Activated gamma-delta T cell (primary cell): ENCODE results near the gene NEDD4.
"Not testable (repeated sequence)": the region's sequence is repeated elsewhere in the genome, so short reads cannot be mapped to it uniquely, and the experiment has no call there.

Source experiments
- DNase-seq: peaks from one replicate; lab custom pipeline; 2025; lab: John Stamatoyannopoulos, UW

Gene NEDD4

GRCh38 chr15:55958349-55958748 is 35.1 kb downstream of the NEDD4 start:
- no peak for DNase-seq

DNA sequence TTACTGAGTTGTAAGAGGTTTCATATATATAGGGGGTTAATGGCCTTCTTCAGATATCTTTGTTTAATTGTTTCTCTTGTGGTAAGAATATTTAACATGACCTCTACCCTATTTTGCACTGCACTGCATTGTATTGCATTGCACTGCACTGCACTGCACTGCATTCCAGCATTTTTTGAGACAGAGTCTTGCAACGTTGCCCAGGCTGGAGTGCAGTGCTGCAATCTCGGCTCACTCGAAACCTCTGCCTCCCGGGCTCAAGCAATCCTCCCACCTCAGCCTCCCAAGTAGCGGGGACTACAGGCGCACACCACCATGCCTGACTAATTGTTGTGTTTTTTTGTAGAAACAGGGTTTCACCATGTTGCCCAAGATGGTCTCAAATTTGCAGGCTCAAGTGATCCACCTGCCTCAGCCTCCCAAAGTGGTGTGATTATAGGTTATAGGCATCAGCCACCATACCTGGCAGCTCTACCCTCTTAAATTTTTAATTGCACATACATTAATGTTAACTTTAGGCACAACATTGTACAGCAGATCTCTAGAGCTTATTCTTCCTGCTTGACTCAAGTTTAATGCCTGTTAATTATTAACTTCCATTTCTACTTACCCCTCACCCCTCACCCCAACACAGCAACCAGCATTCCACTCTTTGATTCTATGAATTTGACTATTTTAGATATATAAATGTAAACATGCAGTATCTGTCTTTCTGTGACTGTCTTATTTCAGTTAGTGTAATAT is 38.4 kb downstream of the NEDD4 start:
- no peak for DNase-seq

GRCh38 chr15:55952501-55953274 is 40.7 kb downstream of the NEDD4 start:
- not testable (repeated sequence) for DNase-seq

DNA sequence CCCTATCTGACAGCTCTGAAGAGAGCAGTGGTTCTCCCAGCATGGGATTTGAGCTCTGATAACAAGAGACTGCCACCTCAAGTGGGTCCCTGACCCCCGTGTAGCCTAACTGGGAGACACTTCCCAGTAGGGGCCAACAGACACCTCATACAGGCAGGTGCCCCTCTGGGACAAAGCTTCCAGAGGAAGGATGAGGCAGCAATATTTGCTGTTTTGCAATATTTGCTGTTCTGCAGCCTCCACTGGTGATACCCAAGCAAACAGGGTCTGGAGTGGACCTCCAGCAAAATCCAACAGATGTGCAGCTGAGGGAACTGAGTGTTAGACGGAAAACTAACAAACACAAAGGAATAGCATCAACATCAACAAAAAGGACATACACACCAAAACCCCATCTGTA is 48.8 kb downstream of the NEDD4 start:
- DNase-seq: not testable (repeated sequence)

DNA sequence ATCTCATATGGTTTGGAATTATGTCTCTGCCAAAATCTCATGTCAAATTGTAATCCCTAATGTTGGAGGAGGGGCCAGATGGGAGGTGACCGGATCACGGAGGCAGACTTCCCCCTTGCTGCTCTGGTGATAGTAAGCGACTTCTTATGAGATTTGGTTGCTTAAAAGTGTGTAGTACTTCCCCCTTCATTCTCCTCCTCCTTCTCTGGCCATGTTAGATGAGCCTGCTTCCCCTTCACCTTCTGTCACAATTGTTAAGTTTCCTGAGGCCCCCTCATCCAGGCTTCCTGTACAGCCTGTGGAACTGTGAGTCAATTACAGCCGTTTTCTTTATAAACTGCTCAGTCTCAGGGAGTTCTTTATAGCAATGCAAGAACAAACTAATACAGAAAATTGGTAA is 51.1 kb downstream of the NEDD4 start:
- no peak for DNase-seq

- DNase-seq: no peak
Observed at GRCh38 chr15:55937040-55937439, 56.4 kb downstream of the NEDD4 start.

DNA sequence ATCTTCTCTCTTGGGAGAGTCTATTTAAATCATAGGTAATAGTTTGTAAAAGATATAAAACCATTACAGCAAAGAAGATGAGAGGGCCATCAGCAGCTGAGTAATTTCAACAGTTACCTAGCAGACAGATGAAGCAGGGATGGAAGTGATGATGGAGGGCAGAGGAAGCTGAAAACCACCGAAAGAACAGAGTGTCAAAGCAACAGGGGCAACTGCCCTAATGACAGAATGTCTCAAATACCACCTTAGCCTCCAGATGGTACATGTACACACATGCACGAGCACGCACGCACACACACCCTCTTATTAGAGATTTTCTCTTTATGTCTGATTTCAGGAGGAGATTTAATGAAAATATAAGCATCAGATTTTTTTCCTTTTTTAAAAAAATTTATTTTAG is 64.5 kb downstream of the NEDD4 start:
- DNase-seq: no peak

DNA sequence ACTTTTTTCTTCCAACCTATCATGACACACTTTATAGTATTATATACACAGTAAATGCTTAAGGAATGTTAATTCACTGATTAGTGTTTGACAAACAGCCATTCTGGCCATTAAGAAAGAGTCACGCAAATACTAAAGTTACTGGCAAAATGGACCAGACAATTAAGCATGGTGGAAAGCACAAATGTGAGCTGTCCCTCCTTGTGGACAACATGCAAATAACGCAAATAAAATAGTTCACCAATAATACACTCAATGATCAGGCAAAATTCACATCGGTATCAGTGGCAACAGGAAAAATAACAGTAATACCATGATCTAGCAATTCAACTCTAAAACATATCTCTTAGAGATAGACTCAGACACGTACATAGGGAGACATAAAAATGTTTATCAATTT is 71.7 kb downstream of the NEDD4 start:
- DNase-seq: no peak

DNA sequence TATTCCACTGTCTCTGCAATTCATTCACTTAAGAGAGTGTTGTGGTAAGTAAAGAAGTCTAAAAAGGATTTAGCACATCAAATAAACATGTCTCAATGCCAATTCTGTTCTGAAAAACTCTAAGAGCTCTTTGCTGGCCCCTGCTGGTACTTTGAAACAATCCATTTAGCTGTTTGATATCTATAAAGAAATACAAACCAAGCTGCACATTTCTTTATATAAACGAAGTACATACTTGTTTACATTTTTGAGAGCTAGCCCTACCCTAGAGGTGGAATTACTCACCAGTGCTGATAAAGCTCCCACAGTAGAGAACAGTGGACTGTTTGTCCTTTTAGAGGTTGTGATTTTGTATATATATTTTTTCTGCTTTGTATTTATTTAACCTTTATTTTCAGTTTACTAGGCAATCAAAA is 75.5 kb downstream of the NEDD4 start:
- DNase-seq: no peak

DNA sequence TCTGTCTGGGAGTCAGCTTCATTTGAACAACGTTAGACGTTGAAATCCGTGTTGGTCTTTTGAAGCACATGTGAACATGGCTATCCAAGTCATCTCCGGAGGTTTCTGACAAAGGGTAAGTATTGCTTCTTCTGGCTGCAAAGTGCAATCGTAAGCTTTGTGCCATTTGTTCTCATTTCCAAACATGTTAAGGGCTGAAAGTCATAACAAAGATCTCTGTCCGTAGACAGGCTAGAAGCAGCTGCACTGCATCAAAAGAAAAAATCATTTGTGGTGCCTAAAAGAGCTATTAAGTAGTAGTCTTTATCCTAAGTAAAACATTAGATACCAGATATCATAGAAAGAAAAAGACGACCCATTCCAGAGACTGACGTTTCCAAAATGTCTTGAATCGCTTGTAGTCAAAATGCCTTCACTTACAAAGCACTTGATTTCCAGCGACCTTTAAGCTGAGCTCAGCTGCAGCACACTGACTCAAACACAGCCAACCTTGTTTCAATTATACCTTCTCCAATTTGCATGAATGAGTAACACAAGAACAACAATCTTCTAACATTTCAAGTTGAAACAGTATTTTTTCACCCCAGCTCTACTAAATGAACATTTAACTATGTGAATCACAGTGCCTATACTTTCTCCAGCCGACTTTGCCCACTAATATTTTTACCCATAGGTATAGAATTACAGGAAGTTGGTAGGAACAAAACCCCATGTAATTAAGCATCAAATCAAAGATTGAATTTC is 76.6 kb downstream of the NEDD4 start:
- no peak for DNase-seq

GRCh38 chr15:55915876-55916567 is 77.4 kb downstream of the NEDD4 start:
- DNase-seq: no peak

- DNase-seq: no peak
Observed at GRCh38 chr15:55915221-55915620, 78.2 kb downstream of the NEDD4 start.

- DNase-seq: no peak
Observed at GRCh38 chr15:55914446-55914845, 79.0 kb downstream of the NEDD4 start.

- DNase-seq: no peak
Observed at GRCh38 chr15:55912982-55913381, 80.4 kb downstream of the NEDD4 start.

- no peak for DNase-seq
Observed at GRCh38 chr15:55909036-55909811, 84.2 kb downstream of the NEDD4 start.

GRCh38 chr15:55907797-55908196 is 85.6 kb downstream of the NEDD4 start:
- no peak for DNase-seq

DNA sequence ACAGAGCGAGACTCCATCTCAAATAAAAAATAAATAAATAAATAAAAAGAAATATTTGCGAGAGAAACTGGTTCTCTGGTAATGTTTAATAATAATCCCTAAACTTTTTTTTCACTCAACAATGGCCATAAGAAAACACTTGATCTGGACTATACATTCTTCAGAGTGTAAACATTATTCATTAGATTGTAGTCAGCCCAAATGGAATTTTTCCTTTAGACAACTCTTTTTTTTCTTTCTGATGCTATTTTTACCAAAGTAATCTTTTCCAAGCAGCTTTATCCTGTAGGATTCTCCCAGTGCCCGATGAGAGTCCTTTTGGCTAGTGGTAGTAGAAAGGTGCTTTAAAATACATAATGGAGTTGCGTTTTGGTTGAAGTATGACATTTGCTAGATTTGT is 90.4 kb downstream of the NEDD4 start:
- DNase-seq: no peak

DNA sequence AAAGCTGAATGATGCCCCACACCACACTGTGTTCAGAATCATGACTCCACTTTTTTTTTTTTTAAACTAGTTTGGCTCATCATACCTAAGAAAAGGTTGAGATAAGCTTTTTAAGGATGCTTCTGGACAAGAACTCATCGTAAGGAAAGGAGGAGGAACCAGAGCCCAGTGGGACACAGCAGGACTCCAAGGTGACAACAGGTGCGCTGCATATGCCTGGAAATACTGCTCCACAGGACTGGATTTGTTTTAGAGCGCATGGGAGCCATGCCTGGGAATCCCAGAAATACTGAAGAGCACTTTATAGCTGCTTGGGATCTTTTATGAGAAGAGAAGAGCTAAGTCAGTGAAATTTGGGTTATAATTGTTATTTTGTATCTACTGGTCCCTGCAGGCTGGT is 93.4 kb downstream of the NEDD4 start:
- DNase-seq: no peak

- no peak for DNase-seq
Observed at GRCh38 chr15:55899537-55899936, 93.9 kb downstream of the NEDD4 start.

DNA sequence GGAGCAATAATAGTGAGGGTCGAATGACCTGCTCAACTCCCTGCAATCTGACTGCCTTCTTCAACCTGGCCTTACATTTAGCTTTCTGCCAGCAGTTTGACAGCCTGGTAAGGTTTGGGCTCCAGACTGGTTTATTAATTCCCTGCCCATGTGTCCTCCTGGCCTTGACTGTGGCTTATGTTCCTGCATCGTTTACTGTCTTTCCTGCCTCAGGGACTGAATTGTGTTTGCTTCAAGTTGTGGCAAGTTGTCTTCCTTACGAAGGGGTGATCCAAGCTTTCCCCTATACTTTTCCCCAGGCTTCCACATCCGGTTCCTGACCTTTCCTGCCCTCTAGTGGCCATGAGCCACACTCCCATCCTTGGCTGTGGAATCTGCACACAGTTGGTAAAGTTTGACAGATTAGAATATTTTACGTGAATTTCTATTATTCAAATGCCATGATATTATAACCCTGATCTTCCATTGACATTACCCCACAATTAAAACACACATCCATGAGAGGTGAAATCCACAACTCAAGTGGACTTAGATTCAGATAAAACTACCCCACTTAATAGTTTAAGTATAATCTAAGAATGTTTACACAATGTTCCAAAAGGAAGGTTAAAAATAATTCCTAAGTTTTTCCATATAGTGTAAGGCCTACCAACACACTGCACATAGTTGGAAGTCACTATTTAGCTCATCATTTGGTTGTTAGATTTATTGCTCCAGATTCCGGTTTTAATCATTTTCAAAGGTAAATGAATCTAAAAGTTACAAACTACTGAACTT is 95.7 kb downstream of the NEDD4 start:
- DNase-seq: no peak
